Mesenchymal stem cell (in vitro differentiated cells and primary cell): ENCODE results near the gene RBFOX2.

Experiments used
- DNase-seq: peaks from one replicate; pipeline ENCODE4 v3.0.0-alpha.2; 2013
- H2AFZ ChIP-seq: one replicate; pipeline ENCODE4 v1.6.1; 2013; ENCODE audit warnings: low read depth, mild to moderate bottlenecking, control low read depth, inconsistent platforms, low read length, moderate library complexity
- H2AK5ac ChIP-seq: 2 replicates; pipeline ENCODE4 v1.6.1; 2013; ENCODE audit warnings: low read length, moderate library complexity, mild to moderate bottlenecking, inconsistent platforms; ENCODE audit not compliant: severe bottlenecking
- H2BK120ac ChIP-seq: one replicate; pipeline ENCODE4 v1.6.1; 2013; ENCODE audit warnings: low read depth, mild to moderate bottlenecking, inconsistent platforms, low read length, moderate library complexity
- H2BK12ac ChIP-seq, 2 experiments: one replicate each; pipeline ENCODE4 v1.6.1; 2013; ENCODE audit warnings: inconsistent platforms in 2 of 2, low read length in 2 of 2, mild to moderate bottlenecking in 2 of 2, moderate library complexity in 2 of 2, control low read depth in 1 of 2
- H2BK15ac ChIP-seq: one replicate; pipeline ENCODE4 v1.6.1; 2013; ENCODE audit warnings: mild to moderate bottlenecking, low read depth, inconsistent platforms; ENCODE audit not compliant: poor library complexity, severe bottlenecking
- H2BK5ac ChIP-seq: 2 replicates; pipeline ENCODE4 v1.6.1; 2013; ENCODE audit warnings: low read depth, mild to moderate bottlenecking, low read length, control low read depth, inconsistent platforms; ENCODE audit not compliant: poor library complexity, severe bottlenecking
- H3K14ac ChIP-seq, 2 experiments: one replicate each; pipeline ENCODE4 v1.6.1; 2013; ENCODE audit warnings: inconsistent platforms in 2 of 2, low read length in 2 of 2, control low read depth in 1 of 2, mild to moderate bottlenecking in 1 of 2, moderate library complexity in 1 of 2
- H3K18ac ChIP-seq, 2 experiments: one replicate each; pipeline ENCODE4 v1.6.1; 2013; ENCODE audit warnings: inconsistent platforms in 2 of 2, low read length in 2 of 2, control low read depth in 1 of 2, low read depth in 1 of 2, mild to moderate bottlenecking in 1 of 2
- H3K23ac ChIP-seq, 2 experiments: one replicate each; pipeline ENCODE4 v1.6.1; 2013; ENCODE audit warnings: inconsistent platforms in 2 of 2, low read length in 2 of 2, mild to moderate bottlenecking in 2 of 2, moderate library complexity in 2 of 2, control low read depth in 1 of 2
- H3K27ac ChIP-seq: 2 replicates; pipeline ENCODE4 v1.5.1; 2013; ENCODE audit warnings: mild to moderate bottlenecking, moderate library complexity, low read length, control low read depth, inconsistent platforms; ENCODE audit not compliant: poor library complexity, severe bottlenecking
- H3K27me3 ChIP-seq, 2 experiments: 2 replicates each; pipeline versions ENCODE4 v1.6.1 to v1.7.0; 2013; ENCODE audit warnings: low read length in 2 of 2, mild to moderate bottlenecking in 2 of 2, moderate library complexity in 2 of 2, control low read depth in 1 of 2, inconsistent platforms in 1 of 2; ENCODE audit not compliant: control insufficient read depth in 1 of 2, insufficient read depth in 1 of 2
- H3K36me3 ChIP-seq, 2 experiments: 2 replicates each; pipeline versions ENCODE4 v1.6.1 to v1.7.0; 2013; ENCODE audit warnings: low read length in 2 of 2, control low read depth in 1 of 2, inconsistent platforms in 1 of 2, low read depth in 1 of 2, mild to moderate bottlenecking in 1 of 2; ENCODE audit not compliant: insufficient read depth in 2 of 2, control insufficient read depth in 1 of 2
- H3K4ac ChIP-seq, 2 experiments: one replicate each; pipeline ENCODE4 v1.6.1; 2013; ENCODE audit warnings: inconsistent platforms in 2 of 2, low read length in 2 of 2, mild to moderate bottlenecking in 2 of 2, moderate library complexity in 2 of 2, control low read depth in 1 of 2, low read depth in 1 of 2
- H3K4me1 ChIP-seq: 2 replicates; pipeline ENCODE4 v1.6.1; 2013; ENCODE audit warnings: low read depth, low read length, control low read depth; ENCODE audit not compliant: control insufficient read depth, insufficient read depth
- H3K4me2 ChIP-seq: 2 replicates; pipeline ENCODE4 v1.6.1; 2013; ENCODE audit warnings: low read length, mild to moderate bottlenecking, inconsistent platforms; ENCODE audit not compliant: poor library complexity, severe bottlenecking
- H3K4me3 ChIP-seq, 2 experiments: 2 replicates each; pipeline versions ENCODE4 v1.5.1 to v1.7.0; 2013; ENCODE audit warnings: low read length in 2 of 2, mild to moderate bottlenecking in 2 of 2, control low read depth in 1 of 2, low read depth in 1 of 2; ENCODE audit not compliant: insufficient read depth in 1 of 2
- H3K79me1 ChIP-seq: replicated peaks from 2 replicates; pipeline ENCODE4 v1.6.1; 2013; ENCODE audit warnings: mild to moderate bottlenecking, control low read depth, low read length, inconsistent platforms; ENCODE audit not compliant: poor library complexity, severe bottlenecking
- H3K9ac ChIP-seq: 2 replicates; pipeline ENCODE4 v1.7.0; 2013; ENCODE audit warnings: mild to moderate bottlenecking, low read length, moderate library complexity
- H3K9me3 ChIP-seq: 2 replicates; pipeline ENCODE4 v1.7.0; 2013; ENCODE audit warnings: mild to moderate bottlenecking, low read length; ENCODE audit not compliant: control insufficient read depth
- H4K8ac ChIP-seq: one replicate; pipeline ENCODE4 v1.6.1; 2013; ENCODE audit warnings: inconsistent platforms, mild to moderate bottlenecking, low read length, moderate library complexity
- H4K91ac ChIP-seq: one replicate; pipeline ENCODE4 v1.6.1; 2013; ENCODE audit warnings: mild to moderate bottlenecking, low read length, inconsistent platforms
- WGBS: methylation state at CpG from one replicate; pipeline ENCODE4 v1.1.7; 2013; ENCODE audit warnings: mixed read lengths; 5-methylcytosine and 5-hydroxymethylcytosine counted together

RBFOX2 gene

DNA sequence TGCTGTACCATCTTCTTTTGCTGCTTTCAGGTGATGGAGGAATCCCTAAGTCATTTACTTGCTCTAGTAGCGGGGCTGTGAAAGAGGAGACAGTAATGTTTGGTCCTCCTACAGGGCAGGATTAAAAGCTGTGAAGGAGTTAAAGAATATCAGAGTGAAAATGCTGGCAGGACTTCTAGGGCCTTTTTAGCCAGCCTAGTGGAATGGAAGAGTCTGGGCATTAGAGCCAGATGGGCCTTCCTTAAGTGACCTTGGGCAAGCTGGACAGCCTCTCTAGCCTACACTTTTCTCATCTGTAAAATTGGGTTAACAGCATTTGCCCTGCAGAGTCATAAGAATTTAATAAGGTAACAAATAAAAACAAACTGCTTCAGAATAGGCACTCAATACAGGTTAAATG is 114.7 kb downstream of the RBFOX2 start:
- Histone ChIP-seq H3K9me3 (no peaks in the 10 kb centered on the region), H3K14ac (no peak overlapping the region), H3K4ac (peak overlapping the region in 1 of 2 experiments; percentile 42), H4K91ac (peak overlapping the region; percentile 23), H3K18ac (peak overlapping the region; percentile 4 to 17), H3K27ac (peak overlapping the region; percentile 68), H3K4me1 (peaks cover 3% of the 10 kb centered on the region), H3K23ac (no peak overlapping the region), H2BK5ac (no peak overlapping the region), H2AK5ac (peak overlapping the region; percentile 73), H3K9ac (peak overlapping the region; percentile 82), H2BK15ac (no peak overlapping the region), H2BK120ac (peak overlapping the region; percentile 84), H2BK12ac (peak overlapping the region in 1 of 2 experiments; percentile 78), H3K36me3 (no peaks in the 10 kb centered on the region), H3K4me2 (no peak overlapping the region), H4K8ac (no peak overlapping the region), H3K79me1 (peaks cover 39% of the 10 kb centered on the region), H3K4me3 (peak overlapping the region in 1 of 2 experiments; percentile 77), H2AFZ (no peak overlapping the region), H3K27me3 (no peaks in the 10 kb centered on the region)
- DNase-seq: no peak
- WGBS: 79% methylated on average over 1 of the region's 1 CpG

DNA sequence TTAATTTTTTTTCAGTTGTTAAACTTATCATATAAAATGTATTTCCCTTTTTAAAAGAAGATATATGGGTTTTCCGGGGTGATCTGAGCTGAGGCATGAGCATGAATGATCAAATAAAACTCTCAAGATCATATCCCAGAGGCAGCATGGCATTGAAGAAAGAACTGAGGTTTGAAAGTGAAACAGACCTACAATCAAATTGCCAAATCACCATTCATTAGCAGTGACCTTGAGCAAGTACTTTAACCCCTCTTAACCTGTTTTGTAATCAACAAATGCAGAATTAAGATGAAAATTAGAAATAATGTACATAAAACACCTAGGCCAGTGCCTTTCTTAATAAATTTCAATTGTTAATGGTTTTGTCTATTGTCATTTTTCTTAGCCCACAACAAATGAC is 116.0 kb downstream of the RBFOX2 start:
- Histone ChIP-seq H3K9ac (peak overlapping the region; percentile 30), H3K4me1 (peaks cover 3% of the 10 kb centered on the region), H2BK5ac (no peak overlapping the region), H3K9me3 (no peaks in the 10 kb centered on the region), H2AK5ac (no peak overlapping the region), H3K14ac (no peak overlapping the region), H4K91ac (no peak overlapping the region), H2BK120ac (no peak overlapping the region), H3K23ac (no peak overlapping the region), H3K27ac (no peak overlapping the region), H3K4me3 (no peak overlapping the region), H4K8ac (no peak overlapping the region), H3K18ac (no peak overlapping the region), H3K4me2 (no peak overlapping the region), H2AFZ (no peak overlapping the region), H2BK12ac (no peak overlapping the region), H3K4ac (no peak overlapping the region), H3K27me3 (no peaks in the 10 kb centered on the region), H3K36me3 (no peaks in the 10 kb centered on the region), H2BK15ac (no peak overlapping the region), H3K79me1 (peaks cover 32% of the 10 kb centered on the region)
- DNase-seq: no peak
- no CpG with 5 or more reads among the region's 1 CpG for WGBS

DNA sequence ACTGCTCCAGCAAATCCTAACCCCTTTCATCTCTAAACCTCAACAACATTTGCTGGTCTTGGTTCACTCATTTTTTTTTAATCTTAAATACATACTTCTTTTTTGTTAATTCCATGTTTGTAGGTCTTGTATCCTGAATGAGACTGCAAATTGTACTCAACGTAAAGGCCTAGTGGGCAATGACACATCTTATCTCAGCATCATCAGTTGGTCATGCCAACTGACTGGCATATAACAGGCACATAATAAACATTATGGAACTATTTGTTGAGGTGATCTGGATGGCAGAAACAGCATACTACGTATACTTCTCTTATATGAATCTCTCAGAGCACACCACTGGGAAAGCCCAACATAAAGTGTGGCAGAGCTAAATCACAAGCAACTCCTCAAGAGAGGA is 116.7 kb downstream of the RBFOX2 start:
- Histone ChIP-seq H4K91ac (no peak overlapping the region), H3K4me1 (peaks cover 3% of the 10 kb centered on the region), H3K27ac (no peak overlapping the region), H2BK5ac (no peak overlapping the region), H3K4me2 (no peak overlapping the region), H2BK12ac (no peak overlapping the region), H2BK120ac (no peak overlapping the region), H3K9me3 (no peaks in the 10 kb centered on the region), H3K79me1 (peaks cover 32% of the 10 kb centered on the region), H3K18ac (no peak overlapping the region), H3K4me3 (no peak overlapping the region), H2AK5ac (no peak overlapping the region), H3K9ac (no peak overlapping the region), H3K36me3 (no peaks in the 10 kb centered on the region), H2AFZ (no peak overlapping the region), H4K8ac (no peak overlapping the region), H3K23ac (no peak overlapping the region), H3K14ac (no peak overlapping the region), H3K4ac (no peak overlapping the region), H3K27me3 (no peaks in the 10 kb centered on the region), H2BK15ac (no peak overlapping the region)
- no peak for DNase-seq
- WGBS: 85% methylated on average over 2 of the region's 2 CpGs

DNA sequence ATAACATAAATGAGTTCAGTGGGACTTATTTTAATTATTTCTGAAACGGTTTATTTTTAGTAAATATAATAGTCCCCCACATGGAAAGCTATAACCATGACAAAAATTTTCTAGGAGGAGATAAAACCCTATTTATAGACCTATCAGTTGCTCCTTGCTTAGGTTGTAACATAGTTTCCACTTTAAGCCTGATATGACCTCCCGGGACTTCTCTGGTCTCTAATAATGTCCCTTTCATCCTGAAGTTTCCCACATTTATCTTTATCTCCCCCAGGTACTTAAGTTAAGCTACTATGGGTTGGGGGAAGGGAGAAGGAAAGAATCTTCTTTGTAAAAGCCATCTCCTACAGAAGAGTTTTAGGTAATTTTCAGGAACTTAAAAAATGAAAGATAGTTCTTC is 117.7 kb downstream of the RBFOX2 start:
- Histone ChIP-seq H3K4me3 (no peak overlapping the region), H3K18ac (no peak overlapping the region), H3K4me2 (no peak overlapping the region), H3K9ac (no peak overlapping the region), H2BK15ac (no peak overlapping the region), H3K79me1 (peaks cover 31% of the 10 kb centered on the region), H2BK12ac (no peak overlapping the region), H3K23ac (no peak overlapping the region), H3K27ac (no peak overlapping the region), H2BK5ac (no peak overlapping the region), H4K8ac (no peak overlapping the region), H2AK5ac (no peak overlapping the region), H3K9me3 (no peaks in the 10 kb centered on the region), H3K27me3 (no peaks in the 10 kb centered on the region), H4K91ac (no peak overlapping the region), H2BK120ac (no peak overlapping the region), H3K14ac (no peak overlapping the region), H3K4me1 (peaks cover 4% of the 10 kb centered on the region), H3K4ac (no peak overlapping the region), H2AFZ (no peak overlapping the region), H3K36me3 (no peaks in the 10 kb centered on the region)
- WGBS: no CpG with 5 or more reads among the region's 2 CpGs
- DNase-seq: no peak
